Inflammatory macrophage (primary cell): Measurements from ENCODE around the gene ITPA.

Experiments
- DNase-seq, 2 donors: peaks; one replicate each; pipeline ENCODE4 v3.0.0-alpha.2; 2020 to 2022

The ITPA gene

DNA sequence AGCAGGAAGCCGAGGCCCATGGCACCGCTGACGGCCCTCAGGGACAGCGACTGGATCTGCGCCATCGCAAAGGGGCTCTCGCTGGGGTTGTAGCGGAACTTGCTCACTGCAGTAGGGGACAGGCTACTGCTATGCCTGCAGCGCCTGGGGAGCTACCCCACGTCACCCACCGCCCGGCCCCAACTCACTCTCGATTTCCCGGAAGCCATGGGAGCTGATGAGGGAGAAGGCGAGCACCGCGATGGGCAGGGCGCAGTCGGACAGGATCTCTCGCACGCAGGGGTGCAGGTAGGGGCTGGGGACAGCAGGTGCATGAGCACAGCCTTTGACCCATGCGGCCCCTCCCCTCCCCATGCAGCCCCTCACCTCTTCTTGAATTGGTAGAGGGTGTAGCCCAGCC lies 19.9 kb downstream of the ITPA start:
- DNase-seq, result no peak

DNA sequence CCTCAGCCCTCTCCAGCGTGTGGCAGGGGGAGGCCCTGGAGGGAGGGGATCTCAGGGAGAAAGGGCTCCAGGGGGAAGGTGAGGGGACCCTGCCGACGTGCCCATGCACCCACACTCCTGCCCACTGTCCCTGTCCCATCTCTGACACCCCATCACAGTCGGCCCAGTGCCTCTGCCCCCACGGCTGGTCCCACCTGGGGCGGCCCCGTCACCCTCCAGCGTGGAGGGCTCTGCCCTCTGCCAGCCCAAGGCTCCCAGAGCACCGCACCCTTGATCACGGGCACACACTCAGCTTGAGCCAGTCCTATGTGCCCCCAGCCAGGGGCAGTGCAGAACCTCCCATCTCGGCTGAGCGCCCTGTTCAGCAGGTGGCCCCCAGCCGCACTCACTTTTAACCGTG lies 20.5 kb downstream of the ITPA start:
- no peak for DNase-seq

- no peak for DNase-seq
Measured at GRCh38 chr20:3231116-3231515, 21.8 kb downstream of the ITPA start.

DNA sequence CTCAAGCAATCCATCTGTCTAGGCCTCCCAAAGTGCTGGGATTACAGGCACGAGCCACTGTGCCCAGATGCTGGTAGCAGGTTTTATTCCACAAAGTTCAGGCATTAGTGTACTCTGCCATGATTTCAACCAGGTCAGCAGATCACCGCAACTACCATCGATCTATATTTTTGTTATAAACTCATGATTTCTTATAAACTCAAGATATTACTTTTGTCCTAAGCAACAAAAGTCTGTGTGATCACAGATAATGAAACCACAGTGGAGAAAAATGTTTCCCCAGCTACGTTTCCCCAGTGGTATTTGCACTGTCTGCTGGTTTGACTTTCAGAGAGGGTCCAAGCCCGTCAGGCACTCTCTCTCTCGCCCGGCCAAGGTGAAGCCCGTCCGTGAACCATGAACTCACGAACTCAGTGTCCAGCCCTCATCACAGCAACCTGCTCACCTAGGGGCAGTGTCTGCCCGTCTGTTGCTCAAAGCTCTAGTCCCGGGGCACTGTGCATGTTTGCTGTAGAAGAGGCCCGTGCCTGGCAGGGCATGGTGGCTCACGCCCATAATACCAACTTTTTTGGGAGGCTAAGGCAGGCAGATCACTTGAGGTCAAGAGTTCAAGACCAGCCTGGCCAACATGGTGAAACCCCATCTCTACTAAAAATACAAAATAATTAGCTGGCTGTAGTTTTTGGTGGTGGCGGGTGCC lies 22.7 kb downstream of the ITPA start:
- DNase-seq, result no peak

DNA sequence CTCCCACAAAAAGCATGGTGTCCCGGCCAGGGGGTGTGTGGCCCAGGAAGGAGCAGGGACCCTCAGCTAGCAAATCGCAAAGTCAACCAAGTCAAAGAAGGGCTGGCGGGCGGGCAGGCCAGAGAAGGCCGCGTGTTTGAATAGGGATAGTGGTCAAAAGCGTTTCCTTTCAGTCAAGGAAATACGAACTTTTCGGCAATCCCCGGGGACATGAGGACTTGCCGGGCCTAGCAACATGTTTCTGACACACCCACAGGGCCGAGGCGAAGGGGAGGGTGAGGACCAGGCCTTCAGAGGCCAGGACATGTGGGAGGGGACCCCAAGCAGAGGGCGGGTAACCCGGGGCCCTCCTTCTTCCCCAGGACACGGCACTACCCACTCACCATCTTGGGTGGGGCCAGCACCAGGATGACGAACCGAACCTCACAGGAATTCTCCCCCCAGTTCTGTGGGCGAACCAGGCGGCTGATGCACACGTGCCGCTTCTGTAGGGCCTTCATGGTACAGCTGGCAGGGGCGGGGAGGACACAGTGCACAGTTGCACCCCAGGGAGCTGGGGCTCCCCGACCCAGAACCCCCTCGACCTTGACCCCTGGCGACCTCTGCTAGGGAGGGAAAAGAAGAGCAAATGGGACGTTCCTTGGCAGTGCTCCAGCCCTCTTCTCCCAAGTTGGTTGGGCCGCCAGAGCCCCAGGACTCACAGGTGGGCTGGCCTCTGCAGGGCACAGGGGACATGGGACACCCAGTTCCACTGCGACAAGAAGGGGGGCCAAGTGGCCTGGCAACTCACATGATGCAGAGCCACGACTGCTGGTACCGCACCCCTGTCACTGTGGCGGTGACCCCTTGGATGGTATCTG lies 24.1 kb downstream of the ITPA start:
- DNase-seq, result no peak

- no peak for DNase-seq
Measured at GRCh38 chr20:3233991-3234498, 24.7 kb downstream of the ITPA start.

GRCh38 chr20:3235666-3236324 lies 26.5 kb downstream of the ITPA start:
- no peak for DNase-seq

DNA sequence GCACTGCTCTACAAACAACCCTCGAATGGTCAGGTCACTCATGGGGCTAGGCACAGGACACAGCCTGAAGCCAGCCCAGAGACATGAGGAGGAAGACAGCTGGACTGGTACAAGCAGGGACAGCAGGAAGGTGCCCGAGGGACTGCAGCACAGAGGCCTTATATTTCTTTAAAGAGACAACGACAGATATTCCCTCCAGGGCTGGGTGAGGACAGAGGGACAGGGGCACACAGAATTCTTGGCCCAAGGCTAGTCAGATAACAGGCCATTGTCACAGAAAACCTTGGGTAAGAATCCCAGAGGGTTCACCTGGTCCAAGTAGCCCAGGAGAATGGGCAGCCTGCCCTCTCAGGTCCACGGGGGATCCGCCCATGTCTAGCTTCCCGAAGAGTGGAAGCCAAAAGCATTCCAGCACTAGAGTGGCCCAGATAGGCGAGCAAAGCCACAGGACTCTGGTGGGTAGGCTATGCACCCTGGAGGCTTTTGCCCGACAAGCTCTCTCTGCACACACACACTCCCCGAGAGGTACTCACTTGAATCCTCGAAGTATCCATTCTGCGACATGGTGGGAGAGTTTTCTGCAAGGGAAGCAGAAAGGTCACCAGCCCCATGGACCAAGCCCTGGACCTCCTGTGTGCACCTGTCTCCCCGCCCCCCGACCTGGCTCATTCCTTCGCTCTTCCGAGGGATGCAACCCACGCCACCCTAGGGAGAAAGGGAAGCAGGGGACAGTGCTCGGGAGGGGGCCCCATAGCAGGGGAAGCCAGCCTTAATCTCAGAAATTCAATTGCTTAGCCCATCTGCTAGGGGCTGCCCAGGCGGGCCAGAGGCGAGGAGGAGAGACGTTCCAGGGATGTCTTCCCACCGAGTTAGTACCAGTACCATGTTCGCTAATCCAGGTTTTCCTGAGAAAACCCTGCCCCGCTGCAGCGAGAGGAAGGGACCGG lies 28.0 kb downstream of the ITPA start:
- DNase-seq, result no peak

- no peak for DNase-seq
Measured at GRCh38 chr20:3237958-3238615, 28.8 kb downstream of the ITPA start.

- DNase-seq, result peak in 1 of 2 donors; percentile 26
Measured at GRCh38 chr20:3238616-3239025, 29.3 kb downstream of the ITPA start.

DNA sequence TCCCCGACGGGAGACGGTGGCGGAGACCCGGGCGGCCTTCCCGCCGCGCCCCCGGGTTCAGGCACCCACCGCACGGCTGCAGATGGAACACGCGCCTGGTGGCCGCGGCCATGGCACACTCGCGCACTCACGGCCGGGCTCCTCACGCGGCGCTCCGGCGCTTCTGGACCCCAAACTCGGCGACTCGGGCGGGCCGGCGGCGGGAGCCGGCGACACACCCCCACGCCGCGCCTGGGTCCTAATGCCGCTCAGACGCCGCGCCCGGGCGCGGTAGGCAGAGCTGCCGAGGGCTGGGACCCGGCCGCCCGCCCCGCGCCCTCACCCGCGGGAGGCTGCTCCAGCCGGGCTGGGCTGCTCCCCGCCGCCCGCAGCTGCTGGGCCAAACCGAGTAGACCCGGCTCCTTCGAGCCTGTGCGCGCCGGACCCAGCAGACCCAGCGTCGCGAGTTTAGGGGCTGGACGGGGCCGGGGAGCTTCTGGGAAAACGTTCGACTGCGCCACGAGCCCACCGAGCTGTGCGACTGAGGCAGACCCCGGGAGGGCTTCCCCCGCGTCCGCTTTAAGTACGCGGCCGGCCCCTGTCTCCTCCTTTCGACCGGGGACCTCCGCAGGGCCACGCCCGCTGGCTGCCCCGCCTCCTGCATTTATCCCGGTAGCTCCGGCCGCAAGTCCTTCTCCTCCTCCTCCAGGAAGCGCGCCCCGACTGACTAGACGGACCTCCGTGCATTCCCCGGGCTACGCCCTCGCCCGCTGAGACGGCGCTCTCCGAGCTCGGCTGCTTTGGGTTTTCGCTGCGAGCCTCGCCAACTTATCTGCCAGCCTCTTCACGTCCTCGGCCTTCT lies 29.9 kb downstream of the ITPA start, which contains the start of gene SLC4A11:
Gene SLC4A11 (minus strand): TSS at position 165 of the 841 bp plus-strand sequence. CDS start 53 bp downstream, at position 112.
- DNase-seq, result peak; percentile 61 to 87

DNA sequence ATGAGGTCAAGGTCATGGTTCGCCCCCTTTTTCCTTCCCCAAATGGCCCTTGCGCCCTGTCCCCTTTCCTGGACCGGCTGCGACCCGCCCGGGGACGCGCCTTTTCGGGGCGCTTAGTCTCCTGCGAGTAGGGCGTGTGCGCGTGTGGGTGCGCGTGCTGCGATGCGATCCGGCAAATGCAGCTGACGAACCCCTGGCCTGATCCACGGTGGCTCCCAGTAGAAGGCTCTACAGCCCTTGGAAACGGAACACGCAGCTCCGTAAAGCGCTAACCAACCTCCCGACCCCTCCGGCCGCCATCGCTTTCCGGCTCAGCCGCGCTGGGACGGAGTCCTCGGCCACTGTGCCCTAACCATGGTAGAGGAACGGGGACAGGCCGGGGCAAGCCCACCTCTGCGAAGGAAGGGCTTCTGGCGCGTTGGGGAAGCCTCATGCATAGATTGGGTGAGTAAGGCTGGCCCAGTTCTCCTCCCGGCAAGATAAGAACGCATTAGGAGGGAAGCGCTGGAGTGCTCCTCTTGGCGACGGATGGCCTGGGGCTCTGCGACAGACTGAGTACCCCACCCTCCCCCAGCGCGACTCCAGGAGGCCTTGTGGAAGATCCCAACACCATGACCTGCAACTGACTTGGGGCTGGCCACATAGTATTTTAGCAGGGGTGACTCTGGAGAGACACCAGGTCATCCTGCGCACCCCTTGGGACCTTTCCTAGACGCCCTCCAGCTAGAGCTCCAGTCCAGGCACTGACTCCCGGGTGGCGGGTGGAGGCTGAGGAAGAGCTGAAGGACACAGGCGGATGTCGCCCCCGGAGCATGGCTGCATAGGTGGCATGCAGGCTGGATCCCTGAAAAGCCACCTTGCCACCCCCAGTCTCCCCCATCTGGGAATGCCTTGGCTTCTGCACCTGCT lies 30.8 kb downstream of the ITPA start:
- DNase-seq, result peak; percentile 3 to 39

DNA sequence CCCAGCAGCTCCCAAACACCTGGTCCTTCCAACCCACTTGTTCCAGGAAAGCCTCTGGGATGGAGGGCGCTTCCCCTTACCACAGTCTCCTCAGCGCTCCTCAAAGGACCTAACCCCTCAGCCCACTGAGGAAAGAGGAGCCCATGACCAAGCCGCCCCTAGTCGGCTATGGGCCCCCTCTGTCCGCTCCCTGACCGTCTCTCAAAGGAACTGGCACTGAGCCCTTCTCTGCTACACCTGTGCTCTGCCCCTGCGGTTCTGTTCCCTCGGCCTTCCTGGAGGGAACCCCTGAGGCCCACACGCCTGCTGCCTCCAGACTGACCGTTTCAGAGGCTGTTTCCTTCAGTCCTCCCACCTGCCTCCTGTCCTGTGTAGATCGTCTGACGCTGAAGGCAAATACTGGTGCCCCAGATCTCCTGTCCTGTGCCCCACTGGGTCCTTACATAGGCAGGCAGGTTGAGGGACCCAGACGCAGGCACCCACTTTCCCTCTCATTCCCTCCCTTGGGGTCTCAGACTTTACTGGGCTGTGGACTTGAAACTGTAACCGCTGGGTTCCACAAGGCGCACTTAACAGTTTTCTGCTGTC lies 31.6 kb downstream of the ITPA start:
- no peak for DNase-seq

DNA sequence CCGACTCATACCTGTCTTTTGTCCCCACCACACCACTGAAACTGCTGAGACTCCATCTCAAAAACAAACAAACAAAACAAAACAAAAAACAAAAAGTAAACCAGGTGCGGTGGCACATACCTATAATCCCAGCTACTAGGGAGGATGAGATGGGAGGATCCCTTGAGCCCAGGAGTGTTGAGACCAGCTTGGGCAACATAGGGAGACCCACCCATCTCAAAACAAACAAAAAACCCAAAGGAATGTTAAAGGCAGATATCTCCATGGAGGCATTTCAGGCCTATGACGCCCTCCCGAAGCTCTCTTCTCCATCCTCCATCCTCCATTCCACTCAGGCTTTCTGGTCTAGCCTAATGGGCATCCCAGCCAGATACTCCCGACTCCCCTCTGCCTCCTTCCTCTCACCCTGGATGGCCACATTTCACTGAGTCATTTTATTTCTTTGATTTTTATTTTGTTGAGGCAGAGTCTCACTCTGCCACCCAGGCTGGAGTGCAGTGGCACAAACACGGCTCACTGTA lies 32.9 kb downstream of the ITPA start:
- DNase-seq, result no peak

GRCh38 chr20:3243718-3244358 lies 34.5 kb downstream of the ITPA start:
- DNase-seq, result no peak

DNA sequence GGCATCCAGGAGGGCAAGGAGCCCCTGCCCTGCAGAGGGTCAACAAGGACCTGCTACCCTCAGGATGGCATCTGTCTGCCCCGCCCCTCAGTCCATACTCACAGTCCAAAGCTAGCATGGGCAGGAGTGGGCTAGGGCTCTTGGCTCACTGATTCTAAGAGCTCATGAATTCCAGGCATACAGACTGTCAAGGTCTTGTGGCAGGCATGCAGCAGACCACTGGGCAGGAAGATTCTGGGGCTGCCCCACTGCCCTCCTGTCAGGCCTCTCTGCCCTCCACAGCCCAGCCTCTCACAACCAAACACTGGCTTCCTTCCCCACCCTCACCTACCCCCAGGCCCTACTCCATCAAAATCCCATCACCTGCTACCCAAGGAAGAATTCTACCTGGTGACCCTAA lies 35.3 kb downstream of the ITPA start:
- no peak for DNase-seq

DNA sequence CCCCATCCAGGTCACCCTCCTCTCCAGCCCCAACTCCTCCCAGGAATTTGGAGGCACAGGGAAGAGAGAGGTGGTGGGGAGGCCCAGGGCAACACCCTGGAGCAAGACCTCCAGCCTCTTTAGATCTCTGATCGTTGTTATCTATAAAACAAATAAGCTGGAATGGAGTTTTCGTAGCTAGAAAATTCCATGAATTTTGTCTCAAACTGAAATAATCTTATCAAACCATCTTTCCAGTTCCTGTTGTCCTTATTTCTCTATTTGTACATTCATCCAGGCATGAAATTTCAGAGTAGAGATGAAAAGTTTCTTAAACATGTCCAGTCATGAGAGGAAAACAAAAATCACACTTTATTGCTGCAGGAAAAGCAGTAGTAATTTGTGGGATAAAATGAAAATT lies 35.9 kb downstream of the ITPA start:
- DNase-seq, result no peak

DNA sequence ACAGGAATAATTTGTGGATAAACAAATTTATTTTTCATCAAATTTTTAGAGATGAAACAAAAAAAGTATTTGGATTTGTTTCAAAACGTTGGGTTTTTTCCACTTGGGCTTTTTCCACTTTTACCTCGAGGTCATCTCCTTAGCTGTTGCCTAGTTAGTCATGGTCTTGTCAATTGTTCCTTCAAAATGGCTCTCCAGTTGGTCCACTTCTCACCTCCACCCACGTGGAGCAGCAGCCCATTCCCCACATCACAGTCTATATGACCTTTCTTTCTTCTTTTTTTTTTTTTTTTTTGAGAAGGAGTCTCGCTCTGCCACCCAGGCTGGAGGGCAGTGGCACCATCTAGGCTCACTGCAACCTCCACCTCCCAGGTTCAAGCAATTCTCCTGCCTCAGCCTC lies 36.4 kb downstream of the ITPA start:
- DNase-seq, result no peak
